KBM-7 (cell line): ENCODE data around the gene HIVEP1.

Source experiments
- DNase-seq: peaks from one replicate; pipeline ENCODE4 v3.0.0-alpha.2; 2015
- in situ Hi-C: fragments of 300-500 bp; cut with MboI; formaldehyde crosslinking; loops from 2 replicates; pipeline ENCODE4 v1.14.3; 2020; ENCODE audit warnings: low sequenced_read_pairs, low pct_unique_long_range_greater_than_20kb, mixed read lengths

Gene HIVEP1

GRCh38 chr6:12013307-12013719 lies 1.2 kb downstream of the HIVEP1 start:
- no peak for DNase-seq
- in situ Hi-C loops, result no loop called here

GRCh38 chr6:12014027-12014872 lies 2.1 kb downstream of the HIVEP1 start:
- no peak for DNase-seq
- in situ Hi-C loops, result no loop called here

GRCh38 chr6:12014873-12015149 lies 2.7 kb downstream of the HIVEP1 start:
- in situ Hi-C loops, result no loop called here
- no peak for DNase-seq

- no peak for DNase-seq
- in situ Hi-C loops, result no loop called here
Observed at GRCh38 chr6:12017263-12017662, 5.2 kb downstream of the HIVEP1 start.

- no peak for DNase-seq
- in situ Hi-C loops, result no loop called here
Observed at GRCh38 chr6:12017876-12018401, 5.8 kb downstream of the HIVEP1 start.

- in situ Hi-C loops, result no loop called here
- no peak for DNase-seq
Observed at GRCh38 chr6:12020187-12020791, 8.2 kb downstream of the HIVEP1 start.

- no peak for DNase-seq
- in situ Hi-C loops, result no loop called here
Observed at GRCh38 chr6:12022481-12022880, 10.4 kb downstream of the HIVEP1 start.

GRCh38 chr6:12022953-12023388 lies 10.9 kb downstream of the HIVEP1 start:
- DNase-seq, result no peak

GRCh38 chr6:12024216-12024615 lies 12.1 kb downstream of the HIVEP1 start:
- in situ Hi-C loops, result no loop called here

More at GRCh38 chr6:12022953-12023388, 10.9 kb downstream of the HIVEP1 start:
- in situ Hi-C loops, result no loop called here

GRCh38 chr6:12024699-12025434 lies 12.8 kb downstream of the HIVEP1 start:
- no peak for DNase-seq
- in situ Hi-C loops, result no loop called here

More at GRCh38 chr6:12024216-12024615, 12.1 kb downstream of the HIVEP1 start:
- DNase-seq, result no peak

- in situ Hi-C loops, result no loop called here
- DNase-seq, result peak; percentile 20
Observed at GRCh38 chr6:12026120-12026519, 14.0 kb downstream of the HIVEP1 start.

GRCh38 chr6:12026833-12027232 lies 14.7 kb downstream of the HIVEP1 start:
- in situ Hi-C loops, result no loop called here
- DNase-seq, result no peak

GRCh38 chr6:12028213-12028612 lies 16.1 kb downstream of the HIVEP1 start:
- in situ Hi-C loops, result no loop called here
- no peak for DNase-seq

- in situ Hi-C loops, result no loop called here
- DNase-seq, result no peak
Observed at GRCh38 chr6:12029979-12030737, 18.0 kb downstream of the HIVEP1 start.

- in situ Hi-C loops, result no loop called here
- no peak for DNase-seq
Observed at GRCh38 chr6:12030993-12031550, 19.0 kb downstream of the HIVEP1 start.

- in situ Hi-C loops, result no loop called here
Observed at GRCh38 chr6:12032783-12033573, 20.9 kb downstream of the HIVEP1 start.

GRCh38 chr6:12033770-12034169 lies 21.7 kb downstream of the HIVEP1 start:
- DNase-seq, result peak; percentile 63
- in situ Hi-C loops, result no loop called here

More at GRCh38 chr6:12032783-12033573, 20.9 kb downstream of the HIVEP1 start:
- no peak for DNase-seq

- DNase-seq, result no peak
- in situ Hi-C loops, result no loop called here
Observed at GRCh38 chr6:12034349-12034748, 22.2 kb downstream of the HIVEP1 start.
